CD1c-positive myeloid dendritic cell (primary cell): Measurements from ENCODE around the gene OGFR.
"Not testable (repeated sequence)": the region's sequence is repeated elsewhere in the genome, so short reads cannot be mapped to it uniquely, and the experiment has no call there.

Experiments used
- DNase-seq: peaks from one replicate; pipeline ENCODE4 v3.0.0-alpha.2; 2016; ENCODE audit errors: extremely low spot score

Gene OGFR

GRCh38 chr20:62838128-62838891 lies 33.7 kb downstream of the OGFR start:
- DNase-seq: peak; percentile 55

- DNase-seq: no peak
Observed at GRCh38 chr20:62839261-62839660, 34.6 kb downstream of the OGFR start.

DNA sequence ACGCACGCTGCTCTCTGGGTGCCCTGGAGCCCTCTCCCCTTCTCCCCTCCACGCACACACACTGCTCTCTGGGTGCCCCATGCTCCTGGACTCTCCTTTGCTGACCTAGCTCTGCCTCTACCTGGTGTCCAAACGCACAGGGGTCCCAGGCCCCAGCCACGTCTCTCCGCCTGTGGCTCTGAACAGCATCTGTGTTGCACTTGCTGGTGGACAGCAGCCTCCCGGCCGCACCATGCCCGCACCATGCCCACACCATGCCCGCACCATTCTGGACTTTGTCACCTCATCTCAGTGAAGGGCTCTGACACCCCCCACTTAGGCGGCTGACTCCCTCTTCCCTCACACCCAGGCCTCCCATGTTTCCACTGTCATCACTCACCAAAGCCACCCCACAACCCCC lies 35.2 kb downstream of the OGFR start:
- DNase-seq: no peak

DNA sequence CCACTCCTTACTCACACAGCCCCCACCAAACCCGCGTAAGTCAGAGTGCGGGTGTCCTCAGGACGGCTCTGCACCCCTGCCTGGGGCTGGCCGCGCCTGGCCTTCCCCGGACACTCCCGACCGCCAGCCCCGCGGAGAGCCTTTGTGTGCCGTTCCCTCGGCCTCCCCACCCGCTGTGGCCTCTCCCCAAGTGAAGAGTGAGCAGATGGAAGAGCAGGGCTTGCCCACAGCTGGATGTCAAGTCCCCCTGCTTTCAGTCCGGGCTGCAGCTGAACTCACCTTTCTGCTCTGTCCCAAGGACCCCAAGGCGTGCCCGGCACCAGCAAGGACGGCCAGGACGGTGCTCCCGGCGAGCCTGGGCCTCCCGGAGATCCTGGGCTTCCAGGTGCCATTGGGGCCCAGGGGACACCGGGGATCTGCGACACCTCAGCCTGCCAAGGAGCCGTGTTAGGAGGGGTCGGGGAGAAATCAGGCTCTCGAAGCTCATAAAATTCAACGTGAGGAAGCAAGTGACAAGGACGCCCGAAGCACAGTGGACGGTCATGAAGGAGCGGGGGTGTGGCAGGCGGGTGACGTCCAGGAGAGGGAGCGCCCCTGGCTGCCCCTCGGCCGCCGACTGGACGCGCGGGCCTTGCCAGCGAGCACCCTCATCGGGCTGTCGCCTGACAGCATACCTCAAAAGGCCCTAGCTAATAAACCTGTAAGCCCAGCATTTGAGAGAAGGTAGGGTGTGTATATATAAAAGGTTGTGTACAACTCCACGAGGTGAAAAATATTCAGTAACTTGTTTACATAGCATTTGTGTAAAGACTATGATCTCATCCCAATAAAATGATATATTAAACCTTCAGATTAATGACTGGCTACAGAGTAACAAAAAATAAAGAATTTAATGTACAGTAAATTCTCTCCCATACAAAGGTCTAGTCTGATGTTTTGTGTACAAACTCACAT lies 35.9 kb downstream of the OGFR start:
- DNase-seq: no peak

GRCh38 chr20:62841705-62842212 lies 37.1 kb downstream of the OGFR start:
- DNase-seq: no peak

- DNase-seq: no peak
Observed at GRCh38 chr20:62843656-62844055, 39.0 kb downstream of the OGFR start.

DNA sequence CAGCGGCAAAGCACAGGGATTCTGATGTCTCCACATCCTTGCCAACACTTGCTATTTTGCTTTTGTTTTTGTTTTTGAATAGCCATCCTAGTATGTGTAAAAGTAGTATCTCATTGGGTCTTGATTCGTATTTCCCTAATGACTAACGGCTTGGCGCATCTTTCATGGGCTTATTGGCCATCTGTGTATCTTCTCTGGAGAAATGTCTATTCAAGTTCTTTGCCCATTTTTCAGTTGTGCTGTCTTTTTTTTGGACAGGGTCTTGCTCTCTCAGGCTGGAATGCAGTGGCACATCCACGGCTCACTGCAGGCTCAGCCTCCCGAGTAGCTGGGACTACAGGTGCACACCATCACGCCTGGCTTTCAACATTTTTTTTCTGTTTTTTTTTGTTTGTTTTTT lies 39.5 kb downstream of the OGFR start:
- DNase-seq: no peak

- DNase-seq: no peak
Observed at GRCh38 chr20:62845416-62846160, 41.0 kb downstream of the OGFR start.

GRCh38 chr20:62846166-62846890 lies 41.7 kb downstream of the OGFR start:
- DNase-seq: no peak

- not testable (repeated sequence) for DNase-seq
Observed at GRCh38 chr20:62848917-62849316, 44.3 kb downstream of the OGFR start.

- no peak for DNase-seq
Observed at GRCh38 chr20:62849431-62849830, 44.8 kb downstream of the OGFR start.

GRCh38 chr20:62850333-62850974 lies 45.8 kb downstream of the OGFR start:
- no peak for DNase-seq

GRCh38 chr20:62852196-62852595 lies 47.6 kb downstream of the OGFR start:
- DNase-seq: no peak

GRCh38 chr20:62852841-62853240 lies 48.2 kb downstream of the OGFR start:
- no peak for DNase-seq

DNA sequence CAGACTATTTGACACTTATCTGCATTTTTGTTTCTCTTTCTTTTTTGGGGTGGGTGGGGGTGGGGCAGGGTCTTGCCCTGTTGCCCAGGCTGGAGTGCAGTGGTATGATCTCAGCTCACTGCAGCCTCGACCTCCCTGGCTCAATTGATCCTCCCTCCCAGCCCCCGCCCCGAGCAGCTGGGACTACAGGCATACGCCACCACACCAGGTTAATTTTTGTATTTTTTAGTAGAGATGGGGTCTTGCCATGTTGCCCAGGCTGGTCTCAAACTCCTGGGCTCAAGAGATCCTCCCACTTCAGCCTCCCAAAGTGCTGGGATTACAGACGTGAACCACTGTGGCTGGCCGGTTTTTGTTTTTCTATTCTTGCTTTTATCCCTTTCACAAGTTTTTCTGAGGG lies 48.7 kb downstream of the OGFR start:
- not testable (repeated sequence) for DNase-seq

GRCh38 chr20:62854121-62854520 lies 49.5 kb downstream of the OGFR start:
- no peak for DNase-seq

GRCh38 chr20:62855120-62855519 lies 50.5 kb downstream of the OGFR start:
- no peak for DNase-seq

DNA sequence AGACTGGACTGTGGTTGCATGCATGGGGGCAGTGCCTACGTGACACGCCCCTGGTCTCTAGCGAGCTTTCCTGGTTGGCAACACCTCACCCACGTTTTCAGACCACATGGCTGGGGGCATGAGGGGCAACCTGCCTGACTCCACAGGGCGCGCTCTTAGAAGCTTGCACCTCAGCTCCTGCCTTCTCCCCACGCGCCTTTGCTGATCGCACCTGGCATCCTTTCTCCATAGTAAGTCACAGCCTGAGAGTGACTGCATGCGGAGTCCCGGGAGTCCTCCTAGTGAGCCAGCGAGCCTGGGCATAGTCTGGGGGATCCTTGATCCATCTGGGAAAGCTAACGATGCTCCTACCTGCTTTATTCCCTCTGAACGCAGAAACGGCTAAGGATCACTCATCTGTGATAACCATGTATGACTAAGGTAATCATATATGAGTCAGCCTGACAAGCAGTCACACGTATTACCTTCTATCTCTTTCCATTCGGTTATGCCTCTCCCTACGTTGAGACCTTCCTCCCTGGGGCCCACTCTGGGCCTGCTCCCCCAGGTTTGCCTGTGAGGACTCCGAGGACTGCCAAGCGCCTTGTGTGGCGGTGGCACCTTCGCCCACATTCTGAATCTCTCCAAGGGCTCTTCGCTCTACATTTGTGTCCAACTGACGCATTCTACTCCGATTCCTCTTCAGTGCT lies 52.4 kb downstream of the OGFR start:
- DNase-seq: no peak

GRCh38 chr20:62858058-62858830 lies 53.6 kb downstream of the OGFR start:
- no peak for DNase-seq
